T-helper 1 cell treated with Interleukin-12 subunit alpha and Interleukin-12 subunit beta and Interleukin-4 antibody, amounts not matched to agents 30 ng/mL and 1 ng/mL, for 36 hours (primary cell): ENCODE data around the gene NTN1. TPM values are rescaled to one million over a fixed set of nuclear protein-coding genes. Genes with fewer than 3 reads are reported as not detected.
"Not testable (repeated sequence)": the region's sequence is repeated elsewhere in the genome, so short reads cannot be mapped to it uniquely, and the experiment has no call there.

Source experiments
- intact Hi-C: fragments of 100-400 bp; cut with micrococcal nuclease; formaldehyde crosslinking; loops from one replicate; pipeline ENCODE4 v1.15.1; 2024
- total RNA-seq: library from RNA; stranded (reverse); gene quantifications from 2 replicates; pipeline ENCODE4 v1.2.3, GENCODE V29; 2022

Gene NTN1
- total RNA-seq, 1 donor from 2014 or later = not detected

DNA sequence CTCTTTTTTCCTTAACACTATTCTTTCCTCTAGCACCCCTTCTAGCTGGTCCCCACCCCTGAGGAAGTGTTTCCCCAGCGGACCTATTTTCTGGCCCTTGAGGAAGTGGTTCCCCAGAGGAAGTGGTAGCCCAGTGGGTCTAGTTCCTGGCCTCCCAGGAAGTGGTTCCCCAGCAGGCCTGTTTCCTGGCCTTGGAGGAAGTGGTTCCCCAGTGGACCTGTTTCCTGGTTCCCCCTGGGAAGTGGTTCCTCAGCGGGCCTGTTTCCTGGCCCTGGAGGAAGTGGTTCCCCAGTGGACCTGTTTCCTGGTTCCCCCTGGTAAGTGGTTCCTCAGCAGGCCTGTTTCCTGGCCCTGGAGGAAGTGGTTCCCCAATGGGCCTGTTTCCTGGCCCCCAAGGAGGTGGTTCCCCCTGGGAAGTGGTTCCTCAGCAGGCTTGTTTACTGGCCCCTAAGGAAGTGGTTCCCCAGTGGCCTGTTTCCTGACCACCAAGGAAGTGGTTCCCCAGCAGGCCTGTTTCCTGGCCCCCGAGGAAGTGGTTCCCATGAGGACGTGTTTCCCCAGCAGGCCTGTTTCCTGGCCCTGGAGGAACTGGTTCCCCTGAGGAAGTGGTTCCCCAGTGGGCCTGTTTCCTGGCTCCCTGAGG is 58.3 kb downstream of the NTN1 start:
- intact Hi-C loops = no loop called here

DNA sequence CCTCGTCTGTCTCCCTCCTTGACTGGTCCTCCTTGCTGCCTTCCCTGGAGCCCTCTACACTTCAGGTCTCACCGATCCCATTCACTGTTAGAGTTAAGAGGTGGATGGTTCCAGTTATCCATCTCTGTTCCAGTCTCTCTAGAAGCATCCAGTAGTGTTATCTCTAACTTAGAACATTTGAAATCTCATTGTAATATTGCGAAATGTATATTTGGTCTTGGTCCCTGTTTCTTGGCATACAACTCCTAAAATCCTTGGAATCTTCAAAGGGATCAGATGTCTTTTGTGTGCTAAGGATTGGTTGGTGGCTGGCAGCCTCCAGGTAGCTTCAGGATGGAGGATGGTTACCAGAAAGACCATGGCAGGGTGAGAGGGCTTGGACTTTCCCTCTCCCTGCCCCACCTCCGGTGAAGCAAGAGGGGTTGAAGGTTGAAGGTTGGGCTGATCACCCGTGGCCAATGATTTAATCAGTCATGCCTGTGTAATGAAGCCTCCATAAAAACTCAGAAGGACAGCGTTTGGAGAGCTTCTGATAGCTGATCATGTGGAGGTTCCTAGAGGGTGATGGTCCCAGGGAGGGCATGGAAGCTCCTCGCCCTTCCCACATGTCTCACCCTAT is 59.1 kb downstream of the NTN1 start:
- intact Hi-C loops = no loop called here

DNA sequence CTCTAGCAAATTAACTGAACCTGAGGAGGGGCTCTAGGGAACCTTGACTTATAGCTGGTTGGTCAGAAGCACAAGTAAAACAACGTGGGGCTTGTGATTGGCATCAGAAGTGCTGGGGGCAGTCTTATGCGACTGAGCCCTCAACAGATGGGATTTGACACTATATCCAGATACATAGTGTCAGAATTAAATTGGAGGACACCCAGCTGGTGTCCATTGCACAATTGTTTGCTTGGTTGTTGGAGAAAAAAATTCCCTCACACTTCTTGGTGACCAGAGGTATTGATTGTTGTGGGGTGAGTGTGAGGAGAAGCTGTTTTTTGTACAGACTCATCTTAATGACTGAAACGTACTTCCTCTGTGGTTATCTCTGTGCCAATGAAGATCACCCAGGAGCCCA is 59.7 kb downstream of the NTN1 start:
- intact Hi-C loops = no loop called here

DNA sequence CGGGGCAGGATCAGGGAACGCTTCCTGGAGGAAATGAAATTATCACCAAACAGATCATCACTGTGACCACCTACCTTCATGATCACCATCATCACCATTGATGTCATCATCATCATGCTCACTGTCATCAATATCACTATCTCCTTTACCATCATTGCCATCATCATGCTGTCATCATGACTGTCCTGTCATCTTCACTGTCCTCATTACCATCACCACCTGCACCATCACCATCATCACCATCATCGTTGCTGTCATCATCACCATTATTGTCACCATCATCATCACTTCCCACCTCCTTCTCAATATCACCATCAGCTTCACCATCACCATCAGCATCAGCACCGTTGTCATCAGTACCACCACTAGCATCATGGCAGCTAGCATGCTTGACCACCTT is 65.3 kb downstream of the NTN1 start:
- intact Hi-C loops = no loop called here

DNA sequence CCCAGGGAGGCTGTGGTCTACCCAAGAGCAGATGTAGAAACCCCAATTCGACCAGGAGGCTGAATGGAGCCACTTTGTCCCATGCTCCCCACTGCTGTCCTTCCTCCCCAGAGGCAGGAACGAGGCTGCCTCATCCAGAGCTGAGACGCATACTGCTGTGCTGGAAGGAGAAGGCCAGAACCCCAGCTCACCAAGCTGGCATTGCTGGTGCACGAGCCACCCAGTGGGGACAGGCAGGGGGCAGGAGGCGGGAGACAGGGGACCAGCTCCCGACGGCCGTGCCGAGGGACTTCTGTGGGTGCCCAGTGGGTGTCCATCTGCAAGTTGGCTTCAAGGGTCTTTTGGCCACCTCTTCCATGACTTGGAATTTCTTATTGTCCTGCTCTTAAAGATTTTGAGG is 66.6 kb downstream of the NTN1 start:
- intact Hi-C loops = no loop called here

DNA sequence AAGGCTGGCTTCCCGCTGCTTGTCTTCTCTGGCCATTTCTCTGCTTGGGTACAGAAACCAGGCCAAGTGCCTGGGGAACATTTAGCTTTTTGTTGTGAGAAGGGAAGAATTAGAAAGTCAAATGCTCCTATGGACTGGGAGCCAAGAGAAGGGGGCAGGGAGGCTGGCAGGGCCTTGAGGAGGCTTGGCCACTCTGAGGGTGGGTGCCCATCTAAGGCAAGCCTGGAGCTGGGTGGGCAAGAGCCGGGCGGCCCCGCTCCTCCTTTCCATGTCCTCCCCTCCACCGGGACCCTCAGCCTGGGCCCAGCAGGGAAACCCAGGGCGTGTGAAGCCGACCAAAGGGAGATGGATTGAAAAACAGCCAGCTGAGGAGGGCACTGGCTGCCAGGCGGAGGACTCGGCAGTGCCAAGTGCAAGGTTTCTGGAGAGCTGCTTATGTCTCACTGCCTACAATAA is 69.4 kb downstream of the NTN1 start:
- intact Hi-C loops = no loop called here

DNA sequence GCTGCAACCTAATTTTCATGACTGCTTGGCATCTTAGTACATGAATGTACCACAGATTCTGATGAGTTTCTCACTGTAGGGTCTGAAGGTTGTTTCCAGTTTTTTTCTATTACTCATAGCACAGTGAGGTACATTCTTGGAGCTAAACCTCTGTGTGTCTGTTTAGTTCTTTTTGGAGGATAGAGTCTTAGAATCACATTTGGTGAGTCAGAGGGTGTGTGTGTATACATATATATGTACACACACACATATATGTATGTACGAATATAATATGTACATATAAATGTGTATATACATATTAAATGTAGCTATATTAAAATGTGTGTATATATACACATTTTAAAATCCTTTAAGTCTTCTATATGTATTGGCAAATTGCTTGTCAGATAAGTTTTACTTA is 72.9 kb downstream of the NTN1 start:
- intact Hi-C loops = no loop called here

DNA sequence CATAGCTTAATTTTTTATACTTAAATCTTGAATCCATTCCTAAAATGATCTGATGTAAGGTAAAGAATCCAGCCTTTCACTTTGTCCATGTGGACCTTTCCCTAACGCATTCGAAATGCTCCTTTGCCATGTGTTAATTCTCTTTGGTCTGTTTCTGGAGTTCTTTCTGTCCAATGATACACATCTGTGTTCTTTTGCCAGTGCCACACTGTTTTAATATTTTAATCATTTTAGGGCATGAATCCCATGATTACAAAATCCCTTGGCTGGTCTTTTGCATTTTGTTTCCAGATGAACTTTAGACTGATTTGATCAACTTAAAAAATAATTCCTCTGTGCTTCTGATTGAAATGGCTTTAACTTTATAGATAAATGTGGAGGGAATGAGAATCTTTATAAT is 74.1 kb downstream of the NTN1 start:
- intact Hi-C loops = no loop called here

DNA sequence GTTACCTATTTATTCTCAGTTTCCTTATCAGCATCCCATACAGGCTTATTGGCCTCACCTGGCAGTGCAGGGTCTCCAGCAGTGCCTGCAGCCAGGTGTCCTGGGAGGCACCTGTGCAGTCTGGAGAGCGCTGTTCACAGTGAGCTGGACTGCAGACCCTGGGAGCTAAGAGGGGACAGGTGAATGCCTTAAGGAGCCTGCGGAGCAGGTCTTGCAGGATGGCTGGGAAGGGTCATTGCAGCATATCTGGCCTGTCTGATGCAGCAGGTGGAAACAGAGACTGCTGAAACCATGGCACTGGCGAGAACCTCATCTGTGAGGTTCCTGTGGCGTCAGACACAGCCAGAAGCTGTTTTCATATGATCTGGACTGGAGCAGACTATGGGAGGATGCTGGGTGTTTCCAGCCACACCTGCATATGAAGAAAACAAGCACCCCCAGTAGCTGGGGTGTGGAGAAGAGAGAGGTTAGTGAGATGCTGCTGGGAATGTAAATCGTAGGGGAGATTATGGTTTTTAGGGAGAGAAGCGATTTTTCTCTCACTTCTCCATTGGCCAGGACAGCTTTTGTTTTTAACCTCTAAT is 77.0 kb downstream of the NTN1 start:
- intact Hi-C loops = no loop called here

DNA sequence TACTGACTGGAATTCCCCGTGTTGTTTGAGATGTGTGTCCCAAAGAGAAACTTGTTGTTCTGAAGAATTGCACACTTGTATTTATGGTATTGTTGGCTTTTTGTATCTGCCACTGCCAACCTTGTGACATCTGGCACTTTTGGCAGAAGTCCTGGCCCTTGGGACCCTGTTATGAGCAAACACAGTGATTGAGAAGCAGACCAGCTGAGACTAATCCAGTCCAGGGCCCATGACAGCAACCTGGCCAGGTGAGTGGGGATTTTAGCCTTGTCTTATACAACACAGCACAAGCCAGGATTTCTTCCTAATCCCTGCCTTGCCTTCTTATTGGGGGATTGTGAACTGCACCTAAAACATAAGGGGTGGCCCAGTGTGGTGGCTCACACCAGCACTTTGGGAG is 80.0 kb downstream of the NTN1 start:
- intact Hi-C loops = no loop called here

DNA sequence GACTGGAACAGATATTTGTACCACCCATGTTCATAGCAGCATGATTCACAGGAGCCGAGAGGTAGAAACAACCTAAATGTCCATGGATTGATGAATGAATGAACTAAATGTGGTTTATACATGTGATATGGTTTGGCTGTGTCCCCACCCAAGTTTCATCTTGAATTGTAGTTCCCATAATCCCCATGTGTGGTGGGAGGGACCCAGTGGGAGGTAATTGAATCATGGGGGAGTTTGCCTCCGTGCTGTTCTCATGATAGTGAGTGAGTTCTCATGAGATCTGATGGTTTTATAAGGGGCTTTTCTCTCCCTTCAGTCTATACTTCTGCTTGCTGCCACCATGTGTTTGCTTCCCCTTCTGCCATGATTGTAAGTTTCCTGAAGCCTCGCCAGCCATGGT is 81.9 kb downstream of the NTN1 start:
- intact Hi-C loops = not testable (repeated sequence)

DNA sequence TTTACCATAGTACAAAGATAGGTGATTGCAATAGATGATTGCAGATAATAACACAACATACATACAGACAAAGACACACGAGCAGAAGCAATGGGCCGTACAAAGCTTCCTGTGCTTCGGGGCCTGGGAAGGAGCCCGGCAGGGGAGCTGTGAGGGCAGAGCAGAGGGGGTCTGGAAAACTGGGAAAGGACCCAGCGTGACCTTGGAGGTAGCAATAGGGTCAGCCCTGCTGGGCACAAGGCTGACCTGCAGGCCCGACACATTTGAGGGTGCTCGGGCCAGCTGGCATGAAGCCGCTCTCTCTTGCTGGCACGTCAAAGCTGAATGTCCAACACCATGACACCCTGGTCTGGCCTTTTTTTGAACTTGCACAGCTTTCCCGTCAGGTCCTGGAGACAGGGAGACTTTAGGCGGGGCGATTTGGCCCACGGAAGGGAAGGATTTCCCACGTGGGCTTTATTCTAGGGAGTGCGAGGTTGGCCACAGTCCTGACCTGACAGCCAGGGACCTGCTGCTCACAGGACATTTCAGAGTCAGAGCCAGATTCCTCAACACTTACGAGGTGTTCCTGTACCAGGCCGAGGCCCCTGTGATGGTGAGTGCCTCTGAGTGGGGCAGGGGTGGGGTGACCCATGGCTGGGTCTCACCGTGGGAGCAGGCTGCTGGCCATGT is 83.2 kb downstream of the NTN1 start:
- intact Hi-C loops = no loop called here

DNA sequence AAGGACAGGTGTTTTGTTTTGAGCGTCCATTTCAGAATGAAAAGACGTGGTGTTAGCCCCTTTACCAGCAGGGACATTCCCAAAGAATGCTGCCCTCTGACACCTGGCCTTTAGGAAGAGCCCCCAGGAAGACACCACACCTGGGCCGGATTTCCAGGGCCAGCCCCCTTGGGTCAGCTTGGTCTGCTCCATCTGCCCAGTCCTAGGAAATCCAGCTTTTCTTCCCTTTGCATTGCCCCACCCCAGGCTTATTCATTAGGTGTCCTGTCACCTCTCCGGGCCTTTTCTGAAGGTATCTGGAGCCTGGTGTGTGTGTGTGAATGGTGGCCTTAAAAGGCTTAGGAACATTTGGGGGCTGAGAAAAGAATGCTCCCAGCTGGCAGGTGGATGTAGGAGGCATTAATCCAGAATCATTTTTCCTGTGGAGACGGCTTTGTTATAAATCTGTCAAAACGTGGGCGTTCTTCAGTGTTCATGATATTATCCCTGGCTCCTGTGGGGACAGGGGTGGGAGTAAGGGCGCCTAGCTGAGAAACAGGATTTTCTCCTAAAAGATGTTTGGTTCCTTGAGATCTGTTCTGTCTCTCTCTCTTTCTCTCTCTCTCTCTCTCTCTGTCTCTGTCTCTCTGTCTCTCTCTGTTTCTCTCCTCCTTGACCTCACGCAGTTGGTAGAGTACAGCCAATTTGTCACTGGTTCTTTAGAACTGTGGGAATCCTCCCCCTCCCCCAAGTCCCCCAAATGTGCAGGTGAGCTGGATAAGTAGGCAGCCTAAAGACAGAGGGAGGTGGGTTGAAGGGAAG is 84.0 kb downstream of the NTN1 start:
- intact Hi-C loops = no loop called here

DNA sequence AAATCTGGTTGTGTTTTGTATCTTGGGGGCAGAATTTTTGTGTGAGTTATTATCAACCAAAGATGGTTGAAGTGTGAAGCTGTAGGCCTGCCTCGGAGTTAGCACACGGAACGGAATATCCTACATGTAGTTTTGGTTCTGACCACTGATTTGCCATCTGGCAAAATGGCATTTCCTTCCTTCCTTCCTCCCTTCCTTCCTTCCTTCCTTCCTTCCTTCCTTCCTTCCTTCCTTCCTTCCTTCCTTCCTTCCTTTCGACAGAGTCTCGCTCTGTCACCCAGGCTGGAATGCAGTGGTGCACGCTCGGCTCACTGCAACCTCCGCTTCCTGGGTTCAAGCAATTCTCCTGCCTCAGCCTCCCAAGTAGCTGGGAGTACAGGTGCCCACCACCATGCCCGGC is 85.0 kb downstream of the NTN1 start:
- intact Hi-C loops = not testable (repeated sequence)

DNA sequence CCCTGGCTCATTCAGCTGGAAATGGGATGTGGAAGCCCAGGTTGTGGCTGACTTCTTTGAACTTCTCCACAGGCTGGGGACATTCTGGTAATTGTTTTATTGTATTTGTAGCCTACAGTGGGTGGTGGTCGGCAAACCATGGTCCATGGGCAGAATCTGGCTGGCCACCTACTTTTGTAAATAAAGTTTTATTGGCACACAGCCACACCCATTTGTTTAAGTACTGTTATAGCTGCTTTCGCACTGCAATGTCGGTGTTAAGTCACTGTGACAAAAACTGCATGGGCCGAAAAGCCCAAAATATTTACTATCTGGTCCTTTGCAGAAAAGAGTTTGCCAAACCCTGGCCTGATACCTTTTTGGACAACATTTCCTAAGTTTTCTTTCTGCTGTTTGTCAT is 86.2 kb downstream of the NTN1 start:
- intact Hi-C loops = no loop called here

DNA sequence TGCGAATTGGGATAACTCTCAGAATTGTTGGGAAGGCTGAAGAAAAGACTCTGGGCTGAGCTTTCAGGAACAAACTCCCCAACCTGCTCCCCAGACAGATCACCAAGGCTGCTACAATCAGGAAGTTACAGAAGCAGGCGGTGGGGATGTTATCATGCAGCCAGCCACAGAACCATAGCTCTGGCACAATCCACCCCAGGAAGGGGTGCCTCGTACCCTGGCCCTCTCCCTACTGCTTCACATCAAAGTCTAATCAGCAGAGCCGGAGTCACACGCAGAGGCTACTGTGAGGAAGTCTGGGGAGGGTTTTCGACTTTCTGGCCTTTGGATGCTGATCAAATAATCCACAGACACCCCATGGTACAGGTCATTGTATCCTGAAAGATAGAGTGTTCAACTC is 86.8 kb downstream of the NTN1 start:
- intact Hi-C loops = no loop called here

DNA sequence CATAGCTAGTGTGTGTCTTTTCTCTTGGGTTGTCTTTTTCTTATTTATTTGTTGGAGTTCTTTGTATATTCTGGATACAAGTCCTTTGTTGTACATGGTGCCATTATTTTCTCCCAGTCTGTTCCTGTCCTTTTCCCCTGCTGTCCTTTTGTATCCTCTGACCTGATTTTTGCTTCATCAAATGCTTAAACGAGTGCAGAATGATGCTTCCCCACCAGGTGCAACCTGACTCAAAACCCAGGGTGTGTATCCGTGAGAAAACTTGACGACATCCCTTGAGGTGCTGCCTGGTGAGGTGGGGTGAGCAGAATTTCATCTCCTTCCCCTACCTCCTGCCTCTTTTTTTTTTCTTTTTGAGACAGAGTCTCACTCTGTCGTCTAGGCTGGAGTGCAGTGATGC is 88.6 kb downstream of the NTN1 start:
- intact Hi-C loops = no loop called here

DNA sequence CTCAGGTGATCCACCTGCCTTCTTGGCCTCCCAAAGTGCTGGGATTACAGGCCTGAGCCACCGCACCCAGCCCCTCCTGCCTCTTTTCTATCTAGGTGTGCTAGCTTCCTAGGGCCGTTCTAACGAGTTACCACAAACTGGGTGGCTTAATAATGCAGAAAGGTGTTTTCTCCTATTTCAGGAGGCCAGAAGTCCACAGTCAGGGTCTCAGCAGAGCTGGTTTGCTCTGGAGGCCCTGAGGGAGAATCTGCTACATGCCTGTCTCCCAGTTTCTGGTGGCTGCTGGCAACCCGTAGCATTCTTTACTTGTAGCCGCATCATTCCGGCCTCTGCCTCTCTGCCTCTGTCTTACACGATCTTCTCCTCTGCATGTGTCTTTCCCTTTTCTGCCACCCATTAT is 89.2 kb downstream of the NTN1 start:
- intact Hi-C loops = no loop called here

DNA sequence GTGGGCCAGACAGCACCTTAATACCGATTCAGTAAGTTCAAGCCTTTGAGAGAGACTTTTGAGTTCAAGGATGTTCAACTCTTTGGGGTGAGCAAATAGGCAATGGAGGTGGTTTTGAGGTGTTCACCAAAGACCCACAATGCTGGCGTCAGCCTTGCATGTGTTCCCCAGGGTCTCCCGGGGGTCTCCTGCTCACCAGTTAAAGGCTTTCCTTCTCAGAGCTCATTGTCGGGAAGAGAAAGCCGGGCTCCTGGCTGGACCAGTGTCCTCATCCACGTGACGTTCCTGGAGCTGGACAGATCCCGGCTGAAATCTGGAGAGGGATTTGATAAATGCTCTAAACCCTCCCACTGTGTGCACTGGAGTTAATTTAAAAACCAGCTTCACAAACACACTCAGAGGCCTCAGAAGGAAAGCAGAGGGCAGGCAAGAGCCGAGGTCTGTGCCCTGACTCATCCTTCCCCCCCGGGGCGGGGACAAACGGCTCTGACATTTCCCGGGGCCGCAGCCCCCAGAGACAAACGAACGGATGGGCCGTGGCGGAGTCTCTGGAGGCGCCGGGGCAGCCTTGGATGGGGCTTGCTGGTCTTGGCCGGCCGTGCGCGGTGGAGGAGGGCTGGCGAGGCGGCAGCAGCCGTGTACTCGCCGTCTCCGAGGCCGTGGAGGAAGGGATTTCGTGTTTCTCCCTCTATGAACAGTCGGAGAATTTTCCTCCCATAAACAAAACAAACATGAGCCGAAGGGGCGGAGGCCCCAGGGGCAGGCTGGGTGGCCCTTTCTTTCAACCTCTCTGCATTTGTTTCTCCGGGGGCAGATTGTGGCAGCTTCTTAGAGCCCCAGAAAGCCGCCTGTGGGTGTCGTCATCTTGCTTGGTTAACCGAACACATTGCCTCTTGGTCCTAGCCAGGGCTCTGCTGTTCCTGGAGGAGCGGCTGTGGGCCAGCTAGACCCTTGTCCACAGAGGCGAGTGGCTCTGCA is 94.2 kb downstream of the NTN1 start:
- intact Hi-C loops = loop anchor here (1.0 to 2.0 kb wide), 2 partner anchors 177 to 413 kb away; no protein-coding TSS in a partner anchor

DNA sequence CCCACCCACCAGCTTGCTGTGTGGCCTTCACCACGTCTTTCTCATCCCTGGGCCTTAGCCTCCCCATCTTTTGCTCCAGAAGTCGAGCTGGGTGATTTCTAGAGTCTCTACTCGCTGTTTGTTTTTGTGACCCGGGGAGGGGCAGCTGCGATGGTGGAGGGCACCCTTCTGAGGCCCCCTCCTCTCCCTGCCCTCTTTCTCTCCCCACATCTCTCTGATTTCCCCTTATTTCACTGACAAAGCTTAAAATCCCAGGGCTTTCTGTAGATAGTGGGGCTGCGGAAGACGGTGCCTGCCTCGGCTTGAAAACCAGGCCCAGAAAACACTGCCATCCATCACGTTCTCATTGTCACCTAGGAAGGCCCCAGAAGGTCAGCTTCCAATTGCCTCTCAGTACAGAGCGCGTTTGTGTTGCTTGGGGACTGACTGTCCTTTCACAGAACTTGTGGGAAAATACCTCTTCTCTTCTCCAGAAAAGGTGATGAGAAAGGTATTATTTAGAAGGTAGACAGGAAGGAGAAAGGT is 95.1 kb downstream of the NTN1 start:
- intact Hi-C loops = no loop called here
